ENCODE measurements around the gene ADAT2.

ADAT2 gene

DNA sequence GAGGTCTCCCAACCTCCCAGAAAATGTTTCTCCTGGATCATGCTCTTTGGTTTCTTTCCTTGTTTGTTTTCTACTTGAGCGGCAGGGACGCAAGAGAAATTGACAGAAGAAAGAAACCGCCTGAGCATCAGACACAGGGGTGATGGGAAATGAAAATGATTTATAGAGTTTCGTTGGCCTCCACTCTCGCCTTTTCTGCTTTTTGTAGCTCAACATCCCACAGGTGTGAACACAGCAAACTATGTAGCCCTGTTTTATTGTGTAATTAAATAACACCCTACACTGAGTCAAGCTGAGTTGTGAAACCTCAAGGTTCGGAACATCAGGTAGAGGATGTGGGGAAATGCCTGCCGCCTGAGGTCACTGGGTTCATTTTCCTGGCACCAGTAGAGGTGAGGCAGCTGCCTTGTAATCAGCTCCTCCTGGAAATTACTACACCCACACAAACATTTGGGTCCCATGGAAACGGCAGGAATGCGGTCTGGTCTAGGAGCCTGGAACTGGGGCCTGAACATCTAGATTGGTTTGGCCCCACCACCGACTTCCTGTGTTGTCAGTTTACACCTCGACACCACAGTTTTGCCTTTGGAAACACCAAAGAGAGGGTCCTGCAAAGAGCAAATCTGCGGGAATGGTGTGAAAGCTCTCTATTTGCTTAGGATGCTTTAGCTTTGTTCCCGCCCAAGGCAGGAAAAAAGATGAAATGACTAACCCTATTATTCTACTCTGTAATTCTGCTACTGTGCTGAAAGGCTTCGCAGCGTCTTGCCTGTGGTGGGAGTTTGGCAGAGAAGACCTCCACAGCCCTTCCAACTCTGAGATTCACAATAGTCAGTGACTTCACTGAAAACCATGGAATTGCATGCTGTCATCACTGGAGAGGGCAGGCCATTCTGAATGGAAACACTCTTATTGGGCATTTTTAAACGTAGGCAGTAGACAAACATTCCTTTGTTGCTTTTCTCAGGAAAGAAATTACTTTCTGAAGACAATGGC lies 53.0 kb downstream of the ADAT2 start:
- no peak for DNase-seq (ENCODE audit: low read depth in 2 of 2)

DNA sequence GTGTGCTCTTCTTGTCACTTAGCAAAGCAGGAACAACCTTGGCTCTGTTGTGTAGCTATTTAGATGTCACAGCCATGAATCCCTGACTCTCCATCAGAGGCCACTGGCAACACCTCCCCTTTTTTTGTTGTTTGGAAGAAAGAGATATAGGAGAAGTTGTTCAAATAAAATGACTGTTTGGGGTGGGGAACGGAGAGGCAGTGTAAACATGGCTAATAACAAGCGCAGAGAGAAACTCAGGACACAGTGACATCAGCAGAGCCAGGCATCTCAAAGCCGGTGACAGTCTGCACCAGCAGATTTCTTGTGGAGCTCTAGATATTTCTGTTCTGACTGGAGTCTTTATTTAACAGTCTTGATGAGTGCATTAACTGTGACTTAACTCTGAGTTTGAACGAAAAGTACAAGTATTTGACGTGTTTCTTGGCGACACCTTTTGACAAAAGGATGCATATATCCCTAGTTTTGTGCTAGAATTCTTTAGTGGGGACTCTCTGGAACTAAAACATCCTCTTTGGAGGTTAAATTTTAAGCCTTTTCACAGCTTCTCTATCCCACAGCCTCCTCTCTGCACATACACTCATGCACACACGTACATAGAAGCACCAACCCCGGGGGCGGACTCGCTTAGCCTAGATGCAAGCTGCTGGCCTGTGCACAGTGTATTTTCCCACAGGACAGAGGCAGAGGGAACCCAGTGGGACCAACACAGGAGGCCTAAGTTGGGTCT lies 53.8 kb downstream of the ADAT2 start:
- no peak for DNase-seq (ENCODE audit: low read depth in 2 of 2)

- DNase-seq (ENCODE audit: low read depth in 2 of 2), result no peak
These were observed 54.8 kb downstream of the ADAT2 start for GRCh38 chr6:143395699-143396098.

DNA sequence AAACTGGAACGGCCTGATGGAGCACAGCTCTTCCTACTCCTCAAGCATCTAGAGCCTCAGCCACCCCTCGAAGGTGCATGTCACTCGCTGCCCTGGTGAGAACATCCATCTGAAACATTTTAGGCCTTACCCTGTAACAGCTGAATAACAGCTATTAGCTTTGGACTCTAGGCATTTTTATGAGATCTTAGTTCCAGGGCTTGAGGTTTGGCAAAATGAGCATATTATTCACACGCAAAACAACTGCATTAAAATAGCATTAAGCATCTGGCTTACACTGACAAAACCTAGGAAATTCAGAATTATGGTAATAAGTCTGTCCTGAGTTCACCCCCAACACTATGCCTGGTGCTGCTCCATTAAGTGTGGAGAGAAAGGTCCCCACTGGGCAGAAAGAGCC lies 56.1 kb downstream of the ADAT2 start:
- DNase-seq (ENCODE audit: low read depth in 2 of 2), result no peak

GRCh38 chr6:143390278-143390677 lies 60.2 kb downstream of the ADAT2 start:
- no peak for DNase-seq (ENCODE audit: low read depth in 2 of 2)

DNA sequence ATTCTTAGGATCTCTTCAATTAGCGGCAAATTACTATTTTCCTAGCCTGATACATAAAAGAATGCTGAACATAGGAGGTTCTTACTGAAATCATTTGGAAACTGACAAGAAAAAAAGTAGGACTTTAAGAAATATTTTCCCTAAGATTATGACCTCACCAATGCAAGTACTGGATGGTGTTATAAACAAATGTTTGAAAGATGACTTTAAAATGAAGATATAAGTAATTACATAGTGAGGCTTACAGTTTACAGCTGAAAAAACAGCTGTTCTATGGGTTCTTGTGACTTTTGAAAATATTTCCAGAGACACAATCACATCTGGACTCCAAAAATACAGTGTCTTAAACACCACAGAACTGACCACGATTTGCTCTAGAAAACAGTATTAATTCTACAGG lies 64.9 kb downstream of the ADAT2 start:
- DNase-seq (ENCODE audit: low read depth in 2 of 2), result no peak

GRCh38 chr6:143376861-143377260 lies 73.6 kb downstream of the ADAT2 start:
- DNase-seq (ENCODE audit: low read depth in 2 of 2), result no peak

GRCh38 chr6:143376375-143376774 lies 74.1 kb downstream of the ADAT2 start:
- no peak for DNase-seq (ENCODE audit: low read depth in 2 of 2)

- no peak for DNase-seq (ENCODE audit: low read depth in 2 of 2)
These were observed 75.4 kb downstream of the ADAT2 start for GRCh38 chr6:143375022-143375585.

DNA sequence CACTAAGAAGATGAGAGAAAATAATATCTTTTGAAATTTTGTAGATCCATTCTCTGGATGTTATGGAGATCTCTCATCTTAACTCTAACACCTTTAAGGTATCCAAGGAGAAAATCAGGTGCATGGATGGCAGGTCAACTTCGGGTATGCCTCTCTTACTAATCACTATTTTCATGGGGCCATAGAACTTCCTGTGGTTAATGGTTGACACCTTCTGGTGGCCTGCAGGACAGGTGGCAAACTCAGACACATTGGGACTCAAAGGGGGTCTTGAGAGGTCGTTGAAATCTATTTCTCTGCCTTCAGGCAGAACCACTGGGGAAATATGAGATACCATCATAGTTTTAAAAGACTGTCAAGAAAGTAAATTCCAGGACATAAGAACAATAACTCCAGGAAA lies 76.5 kb downstream of the ADAT2 start:
- no peak for DNase-seq (ENCODE audit: low read depth in 2 of 2)
